T-helper 1 cell treated with Interleukin-12 subunit alpha and Interleukin-12 subunit beta and Interleukin-4 antibody, amounts not matched to agents 30 μg/mL and 1 μg/mL, for 36 hours (primary cell): Measurements from ENCODE around the gene IFNA13.
"Not testable (repeated sequence)": the region's sequence is repeated elsewhere in the genome, so short reads cannot be mapped to it uniquely, and the experiment has no call there.

Experiments used
- H3K27ac Mint-ChIP-seq: one replicate; pipeline ENCODE4 v1.8.0; 2021; ENCODE audit warnings: mild to moderate bottlenecking, mixed read lengths
- H3K27me3 Mint-ChIP-seq: one replicate; pipeline ENCODE4 v1.8.0; 2021; ENCODE audit warnings: low read depth, mixed read lengths
- H3K36me3 Mint-ChIP-seq: one replicate; pipeline ENCODE4 v1.8.0; 2021; ENCODE audit warnings: low read depth, mixed read lengths
- H3K4me1 Mint-ChIP-seq: one replicate; pipeline ENCODE4 v1.8.0; 2021; ENCODE audit warnings: low read depth, mixed read lengths
- H3K4me3 Mint-ChIP-seq: one replicate; pipeline ENCODE4 v1.8.0; 2021; ENCODE audit warnings: mild to moderate bottlenecking, moderate library complexity, mixed read lengths
- H3K9me3 Mint-ChIP-seq: one replicate; pipeline ENCODE4 v1.8.0; 2021; ENCODE audit warnings: mixed read lengths

Gene IFNA13

DNA sequence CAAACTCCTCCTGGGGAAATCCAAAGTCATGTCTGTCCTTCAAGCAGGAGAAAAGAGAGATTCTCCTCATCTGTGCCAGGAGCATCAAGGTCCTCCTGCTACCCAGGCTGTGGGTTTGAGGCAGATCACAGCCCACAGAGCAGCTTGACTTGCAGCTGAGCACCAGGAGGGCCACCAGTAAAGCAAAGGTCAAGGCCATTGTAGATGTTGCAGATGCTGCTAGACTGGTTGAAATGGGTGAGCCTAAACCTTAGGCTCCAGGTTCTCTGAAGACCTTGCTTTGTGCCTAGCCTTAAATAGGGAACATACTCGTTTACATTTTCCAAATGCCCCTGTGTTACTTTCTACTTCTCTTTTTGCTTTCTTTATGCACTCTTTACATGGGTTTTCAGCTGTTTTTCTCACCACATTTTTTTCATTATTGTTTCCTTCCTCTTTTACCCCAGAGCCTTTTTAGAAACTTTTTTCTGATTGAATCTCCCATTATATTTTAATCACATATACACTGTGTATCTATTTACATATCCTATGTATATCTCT is 17.3 kb upstream of the IFNA13 start, which contains the start of gene IFNA2:
Gene IFNA2 (minus strand): TSS at position 268 of the 540 bp plus-strand sequence. CDS start 69 bp downstream, at position 199.
- H3K36me3 Mint-ChIP-seq: no peaks in the 10 kb centered on the region
- H3K4me3 Mint-ChIP-seq: no peak within 1 kb of the TSS
- peaks cover 9% of the 10 kb centered on the region for H3K4me1 Mint-ChIP-seq
- no peak within 1 kb of the TSS for H3K27ac Mint-ChIP-seq
- no peaks in the 10 kb centered on the region for H3K9me3 Mint-ChIP-seq
- H3K27me3 Mint-ChIP-seq: peaks cover 58% of the 10 kb centered on the region

DNA sequence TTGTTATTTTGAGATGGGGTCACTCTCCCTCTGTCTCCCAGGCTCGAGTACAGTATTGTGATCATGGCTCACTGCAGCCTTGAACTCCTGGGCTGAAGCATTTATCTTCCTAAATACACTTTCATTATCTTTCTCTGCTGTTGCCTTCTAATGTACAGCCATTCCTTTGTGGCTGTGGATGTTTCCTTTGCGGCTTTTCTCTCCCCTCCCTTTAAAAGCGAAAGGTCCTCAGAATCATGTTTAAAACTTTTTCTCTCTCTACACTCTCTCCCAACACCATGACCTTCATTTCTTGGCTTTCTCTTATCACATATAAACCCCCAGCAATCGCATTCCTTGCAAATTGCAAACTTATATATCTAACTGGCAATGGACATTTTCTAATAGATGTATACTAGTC is 15.8 kb upstream of the IFNA13 start:
- Mint-ChIP-seq H3K4me1 (peaks cover 13% of the 10 kb centered on the region), H3K27me3 (peaks cover 61% of the 10 kb centered on the region), H3K9me3 (no peaks in the 10 kb centered on the region), H3K27ac (no peak overlapping the region), H3K4me3 (no peak overlapping the region), H3K36me3 (no peaks in the 10 kb centered on the region)

DNA sequence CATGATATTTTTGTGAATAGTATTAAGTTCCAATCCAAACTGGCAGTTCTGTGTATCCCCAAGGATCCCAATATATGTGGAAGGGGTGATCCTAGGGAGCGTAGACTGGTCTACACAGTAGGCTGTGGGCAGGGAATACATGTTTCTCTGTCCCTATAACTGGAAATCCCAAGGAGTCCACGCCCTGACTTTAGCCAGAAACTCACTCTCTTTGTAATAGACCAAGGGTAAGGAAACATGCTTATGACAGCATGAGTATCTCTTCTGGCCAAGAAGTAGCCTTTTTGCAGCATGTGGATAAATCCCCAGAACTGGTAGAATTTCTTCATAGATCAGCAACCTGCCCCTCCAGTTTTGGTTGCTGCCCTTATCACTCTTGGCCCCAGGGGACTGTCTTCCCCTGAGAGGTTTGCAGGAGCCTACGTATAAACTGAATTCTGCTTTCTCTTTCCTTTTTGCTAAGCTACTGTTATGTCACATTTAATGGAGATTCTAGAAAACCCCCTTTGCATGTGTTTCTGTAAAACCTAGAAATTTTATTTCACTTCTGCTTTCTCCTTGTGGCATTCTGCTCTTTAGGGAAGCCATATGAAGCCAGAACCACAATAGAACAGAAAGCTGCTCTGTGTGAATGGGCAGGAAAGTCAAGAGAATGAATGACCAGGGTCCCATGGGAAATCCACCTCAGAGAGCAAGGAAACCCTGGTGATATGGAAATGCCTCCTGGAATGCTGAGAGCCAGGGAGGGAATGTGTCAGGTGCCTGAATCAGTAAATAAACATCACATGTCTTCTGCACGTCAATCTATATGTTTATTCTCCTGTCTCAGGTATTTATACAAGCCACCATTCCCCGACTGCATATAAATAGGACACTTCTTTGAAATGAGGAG is 13.8 kb upstream of the IFNA13 start:
- Mint-ChIP-seq H3K9me3 (no peaks in the 10 kb centered on the region), H3K4me3 (no peak overlapping the region), H3K27me3 (peaks cover 61% of the 10 kb centered on the region), H3K27ac (no peak overlapping the region), H3K4me1 (peaks cover 14% of the 10 kb centered on the region), H3K36me3 (no peaks in the 10 kb centered on the region)

DNA sequence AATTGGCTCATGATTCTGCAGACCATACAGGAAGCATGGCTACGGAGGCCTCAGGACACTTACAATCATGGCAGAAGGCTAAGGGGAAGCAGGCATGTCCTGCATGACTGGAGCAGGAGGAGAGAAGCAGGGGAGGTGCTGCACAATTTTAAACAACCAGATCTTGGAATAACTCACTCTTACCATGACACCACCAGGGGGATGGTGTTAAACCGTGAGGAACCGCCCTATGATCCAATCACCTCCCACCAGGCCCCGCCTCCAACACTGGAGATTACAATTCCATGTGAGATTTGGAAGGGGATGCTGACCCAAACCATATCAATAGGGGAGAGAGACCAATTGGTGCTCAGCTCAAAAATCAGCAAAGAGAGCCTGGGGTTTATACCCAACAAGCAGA is 3.6 kb upstream of the IFNA13 start:
- not testable (repeated sequence) for H3K27ac Mint-ChIP-seq, H3K4me1 Mint-ChIP-seq, H3K4me3 Mint-ChIP-seq, H3K9me3 Mint-ChIP-seq, H3K36me3 Mint-ChIP-seq
- H3K27me3 Mint-ChIP-seq: peaks cover 56% of the 10 kb centered on the region

DNA sequence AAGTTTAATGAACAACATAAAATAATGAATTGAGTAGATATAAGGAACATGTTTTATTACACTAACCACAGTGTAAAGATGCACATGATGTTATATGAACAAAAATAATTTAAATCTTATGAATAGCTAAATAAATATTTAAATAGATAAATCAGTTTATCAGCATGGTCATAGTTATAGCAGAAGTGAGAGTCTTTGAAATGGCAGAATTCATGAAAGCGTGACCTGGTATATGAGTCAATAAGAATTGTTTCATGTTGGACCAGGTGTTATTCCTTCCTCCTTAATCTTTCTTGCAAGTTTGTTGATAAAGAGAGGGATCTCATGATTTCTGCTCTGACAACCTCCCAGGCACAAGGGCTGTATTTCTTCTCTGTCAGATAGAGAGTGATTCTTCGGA is 688 bp downstream of the IFNA13 start:
- H3K27ac Mint-ChIP-seq, H3K4me3 Mint-ChIP-seq, H3K9me3 Mint-ChIP-seq, H3K36me3 Mint-ChIP-seq, H3K4me1 Mint-ChIP-seq: not testable (repeated sequence)
- H3K27me3 Mint-ChIP-seq: peaks cover 65% of the 10 kb centered on the region

DNA sequence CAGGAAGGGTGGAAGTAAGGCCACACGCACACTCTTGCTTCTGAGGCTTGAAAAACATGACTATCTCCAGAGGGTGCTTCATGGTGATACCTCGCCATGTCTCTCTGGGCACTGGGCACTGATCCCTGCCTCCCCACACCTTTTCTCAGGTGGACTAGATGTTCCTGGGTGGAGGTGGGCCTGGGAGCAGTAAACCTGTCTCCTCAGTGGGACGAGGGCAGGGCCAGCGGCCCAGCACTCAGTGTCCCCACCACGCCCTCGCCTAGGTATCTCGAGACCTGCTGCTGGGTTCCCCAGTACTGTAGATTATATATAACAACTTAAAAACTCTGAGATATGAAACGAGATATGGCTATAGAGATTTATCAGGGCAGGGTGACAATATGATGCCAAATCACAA is 5.6 kb downstream of the IFNA13 start:
- Mint-ChIP-seq H3K27ac (no peak overlapping the region), H3K27me3 (peaks cover 66% of the 10 kb centered on the region), H3K36me3 (no peaks in the 10 kb centered on the region), H3K4me3 (no peak overlapping the region), H3K9me3 (no peaks in the 10 kb centered on the region), H3K4me1 (peaks cover 12% of the 10 kb centered on the region)

DNA sequence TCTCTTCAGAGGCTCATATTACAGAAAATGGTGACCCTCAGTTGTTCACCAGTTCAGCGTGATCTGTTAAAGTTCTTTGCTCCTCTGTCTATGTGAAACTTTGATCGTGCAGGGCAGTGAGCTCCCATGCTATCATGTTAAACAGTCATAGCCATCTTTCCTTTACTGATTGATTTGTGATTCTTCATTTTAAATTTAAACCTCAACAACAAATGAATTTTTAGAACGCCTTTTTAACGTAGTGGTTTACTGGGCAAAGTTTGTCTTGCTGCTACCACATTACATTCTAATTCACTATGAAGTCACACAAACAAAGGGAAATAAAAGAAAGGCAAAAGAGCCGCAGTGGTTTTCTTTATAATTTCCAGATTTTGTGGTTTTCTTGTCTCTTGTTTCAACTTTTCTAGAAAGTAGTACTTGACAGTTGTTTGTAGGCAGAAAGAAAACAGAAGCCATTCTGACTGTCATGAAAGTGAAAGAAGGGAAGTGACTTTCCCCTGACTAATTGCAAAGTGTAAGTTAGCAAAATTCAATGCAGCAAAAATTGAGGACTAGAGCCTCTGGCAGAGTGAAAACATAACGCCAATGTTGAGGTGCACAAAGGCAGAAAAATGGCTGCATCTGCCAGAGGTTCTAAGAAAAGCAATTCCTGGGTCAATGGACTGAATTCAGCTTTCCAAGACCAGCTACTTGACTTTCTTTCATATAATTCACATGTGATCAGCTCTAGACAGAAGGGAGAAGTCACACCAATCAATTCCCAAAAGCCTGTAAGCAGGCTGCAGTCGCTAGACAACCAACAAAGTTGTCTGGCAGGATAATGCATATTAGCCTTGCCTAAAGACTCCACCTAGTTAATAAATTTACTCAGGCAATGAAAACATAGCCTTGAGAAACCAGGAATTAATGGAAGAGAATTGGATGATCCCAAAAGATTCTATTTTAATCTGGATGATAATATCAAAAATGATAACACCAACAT is 10.1 kb downstream of the IFNA13 start:
- H3K4me3 Mint-ChIP-seq: peak overlapping the region; percentile 41
- H3K27ac Mint-ChIP-seq: peak overlapping the region; percentile 65
- H3K9me3 Mint-ChIP-seq: peaks cover 6% of the 10 kb centered on the region
- H3K4me1 Mint-ChIP-seq: peaks cover 16% of the 10 kb centered on the region
- H3K36me3 Mint-ChIP-seq: no peaks in the 10 kb centered on the region
- peaks cover 74% of the 10 kb centered on the region for H3K27me3 Mint-ChIP-seq

DNA sequence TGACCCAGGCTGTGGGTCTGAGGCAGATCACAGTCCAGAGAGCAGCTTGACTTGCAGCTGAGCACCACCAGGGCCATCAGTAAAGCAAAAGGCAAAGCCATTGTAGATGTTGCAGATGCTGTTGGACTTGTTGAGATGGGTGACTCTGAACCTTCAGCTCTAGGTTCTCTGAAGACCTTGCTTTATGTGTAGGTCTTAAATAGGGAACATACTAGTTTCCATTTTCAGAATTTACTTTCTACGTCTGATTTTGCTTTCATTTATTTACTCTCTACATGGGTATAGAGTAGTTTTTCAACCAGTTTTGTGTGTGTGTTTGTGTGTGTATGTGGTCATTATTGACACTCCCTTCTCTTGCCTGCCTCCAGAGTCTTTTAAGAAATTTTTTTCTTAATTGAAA is 17.1 kb downstream of the IFNA13 start, which contains the start of gene IFNA6:
Gene IFNA6 (minus strand): TSS at position 101 of the 400 bp plus-strand sequence. CDS start 0 bp downstream, at position 101.
- Mint-ChIP-seq H3K36me3 (no peaks in the 10 kb centered on the region), H3K27me3 (peaks cover 69% of the 10 kb centered on the region), H3K4me1 (no peaks in the 10 kb centered on the region), H3K27ac (no peak within 1 kb of the TSS), H3K4me3 (no peak within 1 kb of the TSS), H3K9me3 (peaks cover 6% of the 10 kb centered on the region)

DNA sequence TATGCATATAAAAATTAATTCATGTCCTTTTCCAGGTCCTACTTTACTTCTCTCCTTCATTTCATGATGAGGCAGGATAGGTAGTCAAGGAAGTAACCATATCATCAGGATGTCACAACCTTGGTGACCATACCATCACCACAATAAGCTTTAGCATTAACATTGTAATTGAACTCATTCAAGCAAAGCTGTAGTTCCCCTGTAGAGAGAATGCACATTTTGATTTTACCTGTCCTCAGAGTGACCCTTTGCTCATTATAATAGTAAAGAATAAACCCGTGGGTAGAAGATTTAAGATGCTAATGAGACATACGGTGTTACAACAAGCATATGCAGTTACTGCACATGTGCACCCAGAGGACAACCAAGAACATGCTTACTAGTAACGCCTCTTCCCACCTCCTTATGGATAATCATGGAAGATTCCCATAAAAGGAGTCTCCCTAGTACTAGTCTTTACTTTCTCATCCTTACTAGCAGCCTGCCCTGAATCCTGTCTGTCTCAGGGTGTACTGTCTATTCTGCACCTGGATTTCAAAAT is 19.4 kb downstream of the IFNA13 start:
- peaks cover 7% of the 10 kb centered on the region for H3K9me3 Mint-ChIP-seq
- no peak overlapping the region for H3K27ac Mint-ChIP-seq
- H3K4me3 Mint-ChIP-seq: no peak overlapping the region
- H3K36me3 Mint-ChIP-seq: peaks cover 2% of the 10 kb centered on the region
- no peaks in the 10 kb centered on the region for H3K4me1 Mint-ChIP-seq
- peaks cover 60% of the 10 kb centered on the region for H3K27me3 Mint-ChIP-seq

DNA sequence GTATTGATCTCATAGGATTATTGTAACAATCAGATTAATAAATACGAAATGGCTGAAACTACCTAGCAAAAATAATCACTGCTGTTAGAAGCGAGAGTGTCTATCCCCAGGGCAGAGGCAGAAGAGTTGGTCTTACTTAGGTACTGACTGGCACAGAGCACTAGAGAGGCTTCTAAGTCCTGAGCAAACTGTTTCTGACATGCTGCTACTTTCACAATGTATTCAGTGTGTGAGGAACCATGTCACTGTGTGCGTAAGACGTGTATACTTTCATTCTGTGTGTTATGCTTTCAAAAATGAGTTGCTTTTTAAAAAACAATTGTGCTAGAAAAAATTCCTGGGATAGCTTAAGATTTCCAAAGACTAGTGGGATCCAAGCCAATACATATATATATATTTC is 27.1 kb downstream of the IFNA13 start:
- Mint-ChIP-seq H3K27me3 (peaks cover 49% of the 10 kb centered on the region), H3K4me1 (peaks cover 5% of the 10 kb centered on the region)

DNA sequence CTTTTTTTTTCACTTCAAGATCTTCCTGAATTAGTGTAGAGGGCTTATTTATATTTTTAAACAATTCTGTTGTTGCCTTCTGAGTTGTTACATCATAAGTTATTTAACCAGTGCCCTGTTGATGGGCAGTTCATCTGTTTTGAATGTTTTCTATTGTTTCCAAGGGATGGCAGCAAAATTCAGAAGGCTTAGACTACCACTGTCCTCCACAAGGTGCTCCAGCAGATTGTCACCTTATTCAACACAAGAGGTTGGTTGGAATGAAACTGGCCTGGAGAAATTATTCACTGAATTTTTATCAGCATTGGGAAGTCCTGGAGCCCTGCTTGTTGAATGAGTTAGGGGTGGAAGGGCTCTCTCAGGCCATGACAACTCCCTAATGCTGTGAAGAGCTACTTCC is 31.4 kb downstream of the IFNA13 start:
- Mint-ChIP-seq H3K36me3 (peaks cover 22% of the 10 kb centered on the region), H3K4me3 (peak overlapping the region; percentile 75), H3K4me1 (peaks cover 30% of the 10 kb centered on the region), H3K9me3 (no peaks in the 10 kb centered on the region), H3K27me3 (peaks cover 18% of the 10 kb centered on the region), H3K27ac (peak overlapping the region; percentile 64)

More for the DNA sequence above, 27.1 kb downstream of the IFNA13 start:
- peaks cover 9% of the 10 kb centered on the region for H3K9me3 Mint-ChIP-seq
- no peak overlapping the region for H3K4me3 Mint-ChIP-seq
- H3K36me3 Mint-ChIP-seq: peaks cover 2% of the 10 kb centered on the region
- no peak overlapping the region for H3K27ac Mint-ChIP-seq

DNA sequence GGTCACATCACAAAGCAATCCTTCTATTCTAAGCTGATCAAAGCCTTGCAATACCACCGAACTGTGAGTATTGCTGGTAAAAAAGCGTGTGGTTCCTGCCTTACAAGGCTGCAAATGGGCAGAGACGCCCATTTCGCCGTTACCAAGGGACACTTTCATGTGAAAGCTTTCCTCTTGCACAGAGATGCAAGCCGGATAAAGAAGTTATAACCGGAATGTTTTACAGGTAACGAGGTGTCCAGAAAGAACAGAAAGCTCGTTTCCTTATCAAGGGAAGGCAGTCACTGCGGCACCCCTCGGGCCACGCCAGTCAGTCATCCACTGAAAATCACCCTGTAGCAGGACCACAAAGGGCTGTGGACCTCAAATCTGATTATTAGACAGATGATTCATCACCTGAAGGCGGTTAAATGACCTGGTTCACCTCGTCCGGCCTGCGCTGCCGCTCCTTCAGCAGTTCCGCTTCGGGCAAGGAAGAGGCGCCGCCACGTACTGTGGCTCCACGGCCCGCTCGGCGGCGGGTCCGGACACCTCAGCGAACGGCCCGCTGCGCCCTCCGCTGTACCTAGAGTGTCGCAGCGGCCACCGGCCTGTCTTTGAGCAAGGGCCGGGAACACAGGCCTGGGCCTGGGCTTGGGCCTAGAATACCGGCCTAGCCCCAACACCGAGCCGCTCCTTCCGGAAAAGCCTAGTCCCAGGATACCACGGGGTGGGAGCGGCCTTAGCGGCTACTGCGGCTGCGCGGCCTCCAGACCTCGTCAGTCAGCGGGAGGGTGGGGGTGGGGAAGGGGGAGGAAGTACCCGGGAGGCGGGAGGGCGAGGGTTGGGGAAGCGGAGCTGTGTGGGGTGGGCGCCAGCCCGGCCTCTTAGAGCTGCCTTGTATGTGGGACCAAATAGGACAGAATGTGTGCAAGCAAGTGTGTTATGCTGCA is 32.9 kb downstream of the IFNA13 start, which contains the start of gene KLHL9:
Gene KLHL9 (minus strand): TSS at position 704 of the 932 bp plus-strand sequence. CDS start 545 bp downstream, at position 159.
- H3K4me3 Mint-ChIP-seq: peak within 1 kb of the TSS; percentile 88
- H3K27ac Mint-ChIP-seq: peak within 1 kb of the TSS; percentile 81
- H3K27me3 Mint-ChIP-seq: peaks cover 16% of the 10 kb centered on the region
- peaks cover 28% of the 10 kb centered on the region for H3K36me3 Mint-ChIP-seq
- peaks cover 40% of the 10 kb centered on the region for H3K4me1 Mint-ChIP-seq
- H3K9me3 Mint-ChIP-seq: no peaks in the 10 kb centered on the region

DNA sequence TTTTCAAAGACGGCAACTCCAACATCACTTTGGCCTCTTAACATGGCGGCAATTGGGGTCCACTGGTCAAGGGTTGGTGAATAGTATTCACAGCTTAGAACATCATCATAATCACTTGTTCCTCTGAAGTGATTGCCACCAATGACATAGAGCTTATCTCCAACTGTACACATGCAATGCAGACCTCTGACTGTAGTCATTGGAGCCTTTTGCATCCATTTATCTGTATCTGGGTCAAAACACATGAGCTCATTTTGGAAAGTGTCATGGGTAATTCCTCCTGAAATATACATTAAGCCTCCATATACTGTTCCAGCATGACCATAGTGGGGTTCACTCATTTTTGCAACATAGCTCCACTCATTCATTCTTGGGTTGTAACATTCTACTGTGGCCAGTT is 34.6 kb downstream of the IFNA13 start:
- Mint-ChIP-seq H3K4me3 (peak overlapping the region; percentile 88), H3K9me3 (no peaks in the 10 kb centered on the region), H3K27me3 (peaks cover 4% of the 10 kb centered on the region), H3K4me1 (peaks cover 44% of the 10 kb centered on the region), H3K27ac (no peak overlapping the region), H3K36me3 (peaks cover 28% of the 10 kb centered on the region)
